Measurements from ENCODE around the gene RHOT2. TPM values are rescaled to one million over a fixed set of nuclear protein-coding genes. Genes with fewer than 3 reads are reported as not detected.

Gene RHOT2
- total and polyA plus RNA-seq, 9 of the 15 experiments (the other 6 are each of a cell fraction or from before 2014, with no cell fraction given): 5.0 to 373 (median 112) TPM

DNA sequence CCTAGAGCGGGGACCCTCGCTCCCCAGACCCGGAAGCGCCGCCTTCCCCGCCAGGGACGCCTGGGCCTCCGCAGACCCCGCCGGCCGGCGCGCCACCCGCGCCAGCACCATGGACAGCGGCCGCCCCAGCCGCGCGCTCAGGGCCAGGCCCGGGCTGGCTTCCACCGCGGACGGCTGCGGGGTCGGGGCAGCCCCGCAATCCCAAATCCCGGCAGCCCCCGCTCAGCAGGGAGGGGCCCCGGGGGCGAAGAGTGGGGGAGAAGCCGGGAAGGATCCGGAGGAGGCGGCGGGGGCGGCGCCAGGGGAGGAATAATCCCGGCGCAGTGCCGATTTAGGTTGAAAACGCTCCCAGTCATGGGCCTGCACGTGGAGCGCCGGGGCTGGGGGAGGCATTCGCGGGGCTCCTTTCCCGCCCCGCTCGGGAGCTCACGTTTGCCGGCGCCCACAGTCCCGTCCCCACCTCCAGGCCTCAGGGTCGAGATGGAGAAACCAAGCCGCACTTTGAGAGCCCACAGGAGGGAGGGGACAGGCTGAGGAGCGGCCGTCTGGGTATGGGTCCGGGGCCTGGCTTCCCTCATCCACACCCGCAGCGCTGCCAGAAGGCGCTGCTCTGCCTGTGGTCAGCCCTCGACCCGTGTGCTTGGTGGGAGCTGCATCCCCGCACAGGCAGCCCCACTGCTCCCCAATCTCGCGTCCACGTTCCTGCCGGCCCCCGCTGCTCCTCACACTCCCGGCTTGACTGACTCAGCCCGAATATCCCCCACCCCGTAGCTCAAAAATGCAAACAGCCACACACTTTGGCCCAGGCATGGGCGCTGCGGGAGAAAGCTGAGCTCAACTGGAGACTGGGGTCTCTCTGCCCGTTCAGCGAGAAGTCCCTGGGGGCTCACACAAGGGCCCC, 33.0 kb downstream of the RHOT2 start (continued):
- TF ChIP-seq ATF6 (CRISPR knock-in tag; IDR thresholded peaks at IDR 0.05) (no peak), MCM5 (IDR thresholded peaks at IDR 0.05; ENCODE audit: low read depth) (no peak), MAX (CRISPR knock-in tag; IDR thresholded peaks at IDR 0.05) (no peak; the same call in 1 of the 2 replicates), ETV6 (IDR thresholded peaks at IDR 0.05; ENCODE audit: borderline replicate concordance in 1 of 2, low read depth in 2 of 2, low read length in 1 of 2) (no peak), ETV6 (CRISPR knock-in tag; IDR thresholded peaks at IDR 0.05; ENCODE audit: borderline replicate concordance) (peak; percentile 66; the same call in 1 of the 2 replicates), HNRNPH1 (optimal IDR thresholded peaks at IDR 0.05; ENCODE audit: low read depth, low read length) (no peak), PRPF4 (IDR thresholded peaks at IDR 0.05; ENCODE audit: insufficient read depth, low read depth, low read length, poor library complexity, severe bottlenecking) (no peak), CHD1 (IDR thresholded peaks at IDR 0.05; ENCODE audit: low read length) (no peak), FOXP4 (CRISPR knock-in tag; IDR thresholded peaks at IDR 0.05; ENCODE audit: borderline replicate concordance) (peak; percentile 63; the same call in 1 of the 2 replicates), TGIF2 (CRISPR knock-in tag; IDR thresholded peaks at IDR 0.05) (0 out of 2 replicates have a peak, but pooled peaks have one; percentile 54), ARNT (IDR thresholded peaks at IDR 0.05) (no peak), ELF2 (CRISPR knock-in tag; IDR thresholded peaks at IDR 0.05) (no peak), PURB (CRISPR knock-in tag; IDR thresholded peaks at IDR 0.05; ENCODE audit: low read depth) (no peak)
- TF ChIP-seq, protein P1, sequence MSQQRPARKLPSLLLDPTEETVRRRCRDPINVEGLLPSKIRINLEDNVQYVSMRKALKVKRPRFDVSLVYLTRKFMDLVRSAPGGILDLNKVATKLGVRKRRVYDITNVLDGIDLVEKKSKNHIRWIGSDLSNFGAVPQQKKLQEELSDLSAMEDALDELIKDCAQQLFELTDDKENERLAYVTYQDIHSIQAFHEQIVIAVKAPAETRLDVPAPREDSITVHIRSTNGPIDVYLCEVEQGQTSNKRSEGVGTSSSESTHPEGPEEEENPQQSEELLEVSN (IDR thresholded peaks at IDR 0.05; ENCODE audit: borderline replicate concordance in 1 of 2, extremely low read depth in 1 of 2, insufficient read depth in 1 of 2, insufficient read length in 1 of 2, low read depth in 1 of 2, low read length in 1 of 2, poor library complexity in 1 of 2, severe bottlenecking in 1 of 2): peak in 1 of 2 experiments; percentile 41

Measured in K562 (cell line).